Breast epithelium (tissue), 3 donors: ENCODE results near the gene PLXNA4.

Experiments used
- POLR2A ChIP-seq: fragments of 450-650 bp; IDR thresholded peaks from one replicate; pipeline ENCODE4 v1.6.1; 2016; ENCODE audit warnings: antibody characterized with exemption, mild to moderate bottlenecking, moderate library complexity
- TF ChIP-seq, protein P1 (sequence below), 3 donors: fragments of 450-650 bp; IDR thresholded peaks; one replicate each; pipeline ENCODE4 v1.5.1; 2016 to 2017; ENCODE audit warnings: antibody characterized with exemption in 3 of 3, mild to moderate bottlenecking in 3 of 3, moderate library complexity in 3 of 3

DNA sequence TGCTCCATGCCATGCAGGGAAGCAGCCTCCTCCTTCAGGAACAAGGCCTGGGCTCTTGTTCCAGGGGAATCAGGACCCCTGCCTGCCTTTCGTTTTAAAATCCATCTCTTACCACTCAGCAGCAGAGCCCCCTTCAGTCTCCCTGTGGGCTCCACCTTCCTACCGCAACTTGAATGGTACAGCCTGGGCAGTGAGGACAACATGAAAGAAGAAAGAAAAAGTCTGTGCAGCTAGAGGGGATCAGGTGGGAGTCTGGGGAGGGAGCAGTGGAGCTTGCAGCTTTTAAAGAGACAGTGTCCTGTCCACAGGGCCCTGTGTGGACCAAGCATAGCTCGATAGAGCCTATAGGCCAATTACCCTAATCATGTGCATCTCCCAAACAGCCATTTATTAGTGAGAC lies 3.7 kb downstream of the PLXNA4 start:
- TF ChIP-seq POLR2A: no peak
- TF ChIP-seq, protein P1, sequence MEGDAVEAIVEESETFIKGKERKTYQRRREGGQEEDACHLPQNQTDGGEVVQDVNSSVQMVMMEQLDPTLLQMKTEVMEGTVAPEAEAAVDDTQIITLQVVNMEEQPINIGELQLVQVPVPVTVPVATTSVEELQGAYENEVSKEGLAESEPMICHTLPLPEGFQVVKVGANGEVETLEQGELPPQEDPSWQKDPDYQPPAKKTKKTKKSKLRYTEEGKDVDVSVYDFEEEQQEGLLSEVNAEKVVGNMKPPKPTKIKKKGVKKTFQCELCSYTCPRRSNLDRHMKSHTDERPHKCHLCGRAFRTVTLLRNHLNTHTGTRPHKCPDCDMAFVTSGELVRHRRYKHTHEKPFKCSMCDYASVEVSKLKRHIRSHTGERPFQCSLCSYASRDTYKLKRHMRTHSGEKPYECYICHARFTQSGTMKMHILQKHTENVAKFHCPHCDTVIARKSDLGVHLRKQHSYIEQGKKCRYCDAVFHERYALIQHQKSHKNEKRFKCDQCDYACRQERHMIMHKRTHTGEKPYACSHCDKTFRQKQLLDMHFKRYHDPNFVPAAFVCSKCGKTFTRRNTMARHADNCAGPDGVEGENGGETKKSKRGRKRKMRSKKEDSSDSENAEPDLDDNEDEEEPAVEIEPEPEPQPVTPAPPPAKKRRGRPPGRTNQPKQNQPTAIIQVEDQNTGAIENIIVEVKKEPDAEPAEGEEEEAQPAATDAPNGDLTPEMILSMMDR (IDR thresholded peaks at IDR 0.05): no peak
